Hematopoietic multipotent progenitor cell treated with erythropoietin and hydrocortisone succinate and interleukin-3 and kit ligand, for 4 days (in vitro differentiated cells): Measurements from ENCODE around the gene FADS1.

Experiments used
- DNase-seq: peaks from one replicate; pipeline ENCODE4 v3.0.0-alpha.2; 2015

Gene FADS1

DNA sequence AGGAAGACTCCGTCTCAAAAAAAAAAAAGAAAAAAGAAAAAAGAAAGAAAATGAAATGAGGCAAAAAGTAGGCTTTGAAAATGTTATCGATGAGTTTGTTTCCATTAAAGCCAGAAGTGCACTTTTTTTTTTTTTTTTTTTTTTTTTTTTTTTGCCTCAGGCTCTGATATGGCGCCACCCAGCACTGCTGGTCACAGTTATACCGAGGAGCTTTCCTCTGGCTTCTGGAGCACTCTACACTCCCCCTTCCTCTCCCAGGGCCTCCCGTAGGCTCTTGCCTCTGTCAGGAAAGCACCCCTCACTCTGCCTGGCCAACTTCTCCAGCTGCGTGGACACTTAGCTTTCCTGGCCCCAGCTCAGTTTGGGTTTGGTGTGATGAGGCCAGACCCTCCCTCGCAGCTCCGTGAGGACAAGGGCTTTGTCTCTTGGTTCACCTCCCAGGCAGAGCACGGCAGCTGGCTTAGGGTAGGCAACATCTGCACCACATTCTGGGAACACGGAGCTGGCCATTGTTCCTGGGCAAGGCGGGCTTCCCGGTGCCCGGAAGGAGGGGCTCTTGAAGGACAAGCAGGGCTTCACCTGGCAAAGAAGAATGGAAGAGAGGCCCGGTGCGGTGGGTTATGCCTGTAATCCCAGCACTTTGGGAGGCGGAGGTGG, 28.2 kb upstream of the FADS1 start:
- no peak for DNase-seq

DNA sequence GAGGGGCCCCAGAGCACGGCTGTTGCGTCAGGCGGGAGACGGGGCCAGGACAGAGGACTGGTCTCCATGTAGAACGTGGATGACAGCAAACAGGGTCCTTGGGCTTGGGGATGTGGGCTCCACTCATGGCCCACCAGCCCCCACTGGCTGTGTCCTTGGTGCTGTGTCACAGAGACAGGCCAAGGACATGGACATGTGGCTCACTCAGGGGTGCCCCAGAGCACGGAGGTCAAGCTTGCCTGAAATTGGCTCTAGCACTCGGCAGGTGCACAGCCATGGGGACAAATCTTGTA, 25.7 kb upstream of the FADS1 start:
- no peak for DNase-seq

DNA sequence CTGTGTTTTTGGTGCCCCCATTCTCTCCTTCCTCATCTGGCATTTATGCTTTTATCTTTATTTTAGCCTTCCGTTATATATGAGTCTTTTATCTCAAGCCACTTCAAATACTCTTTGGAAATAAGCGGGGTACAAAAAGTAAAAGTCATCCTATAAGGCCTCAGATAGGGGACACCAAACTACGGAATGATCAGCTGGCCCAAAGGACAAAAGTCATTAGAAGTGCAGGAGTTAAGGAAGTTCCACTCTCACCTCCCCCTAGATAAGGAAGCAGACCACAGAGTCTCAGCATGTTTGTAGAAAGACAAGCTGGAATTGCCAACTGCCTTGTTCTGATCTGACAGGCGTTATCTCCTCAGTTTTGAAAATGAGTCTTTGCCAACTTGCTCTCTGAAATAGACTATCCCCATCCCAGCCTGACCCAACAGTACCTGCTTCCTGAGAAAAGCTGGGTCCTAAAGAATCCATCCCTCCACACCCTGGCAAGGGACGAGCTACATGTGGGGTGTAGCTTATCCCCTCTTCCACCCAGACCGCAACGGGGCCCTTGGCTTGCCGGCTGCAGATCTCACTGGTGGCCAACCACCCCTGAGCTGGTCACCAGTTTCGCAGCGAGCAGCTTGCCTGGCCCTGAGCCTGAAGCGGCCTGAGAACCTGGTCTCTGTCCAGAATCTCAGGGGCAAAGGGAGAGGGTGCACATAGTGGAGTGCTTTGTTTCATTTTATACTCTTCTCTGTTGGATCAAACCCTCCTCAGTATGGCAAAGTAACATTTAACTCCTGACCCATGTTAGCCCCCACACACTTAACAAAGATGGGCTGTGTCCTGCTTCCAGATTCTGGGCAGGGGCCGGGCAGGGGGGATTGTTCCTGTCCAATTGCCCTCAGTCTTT, 25.1 kb upstream of the FADS1 start:
- peak; percentile 92 for DNase-seq

DNA sequence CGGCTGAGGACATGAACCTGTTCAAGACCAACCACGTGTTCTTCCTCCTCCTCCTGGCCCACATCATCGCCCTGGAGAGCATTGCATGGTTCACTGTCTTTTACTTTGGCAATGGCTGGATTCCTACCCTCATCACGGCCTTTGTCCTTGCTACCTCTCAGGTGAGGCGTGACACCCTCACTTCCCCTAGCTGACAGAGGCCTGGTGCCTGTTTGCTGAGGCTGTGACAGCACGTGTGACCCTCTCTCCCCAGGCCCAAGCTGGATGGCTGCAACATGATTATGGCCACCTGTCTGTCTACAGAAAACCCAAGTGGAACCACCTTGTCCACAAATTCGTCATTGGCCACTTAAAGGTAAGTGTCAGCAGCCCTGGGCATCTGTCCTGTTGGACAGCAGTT, 23.6 kb upstream of the FADS1 start:
- no peak for DNase-seq

DNA sequence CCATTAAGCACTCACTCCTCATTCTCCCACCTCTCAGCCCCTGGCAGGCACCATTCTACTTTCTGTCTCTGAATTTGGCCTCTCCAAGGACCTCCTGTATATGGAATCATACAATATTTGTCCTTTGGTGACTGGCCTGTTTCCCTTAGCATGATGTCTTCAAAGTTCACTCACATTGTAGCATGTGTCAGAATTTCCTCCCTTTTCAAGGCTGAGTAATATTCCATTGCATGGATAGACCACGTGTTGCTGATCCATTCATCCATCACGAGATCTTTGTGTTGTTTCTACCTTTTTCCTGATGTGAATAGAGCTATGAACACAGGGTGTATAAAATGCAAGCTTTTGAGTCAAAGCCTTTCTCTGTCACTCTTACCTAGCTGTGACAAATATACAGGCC, 22.9 kb upstream of the FADS1 start:
- no peak for DNase-seq

DNA sequence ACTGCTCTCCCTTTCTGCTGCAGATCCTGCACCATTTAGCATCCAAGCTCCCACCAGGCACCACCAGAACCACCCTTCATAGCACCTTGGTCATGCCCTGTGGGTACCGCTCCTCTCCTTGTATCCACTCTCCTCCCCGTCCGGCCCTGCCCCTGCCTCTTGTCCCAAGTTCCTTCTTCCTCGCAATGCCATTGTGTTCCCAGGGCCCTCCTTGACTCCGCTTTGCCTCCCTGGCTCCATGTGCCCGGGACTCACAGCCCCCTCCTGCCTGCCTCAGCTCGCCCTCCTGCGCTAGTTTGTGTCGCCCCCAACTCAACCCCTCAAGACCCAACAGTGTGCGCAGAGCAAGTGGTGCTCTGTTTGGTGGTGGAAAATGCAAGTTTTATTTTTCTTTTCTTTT, 22.1 kb upstream of the FADS1 start:
- DNase-seq: no peak

DNA sequence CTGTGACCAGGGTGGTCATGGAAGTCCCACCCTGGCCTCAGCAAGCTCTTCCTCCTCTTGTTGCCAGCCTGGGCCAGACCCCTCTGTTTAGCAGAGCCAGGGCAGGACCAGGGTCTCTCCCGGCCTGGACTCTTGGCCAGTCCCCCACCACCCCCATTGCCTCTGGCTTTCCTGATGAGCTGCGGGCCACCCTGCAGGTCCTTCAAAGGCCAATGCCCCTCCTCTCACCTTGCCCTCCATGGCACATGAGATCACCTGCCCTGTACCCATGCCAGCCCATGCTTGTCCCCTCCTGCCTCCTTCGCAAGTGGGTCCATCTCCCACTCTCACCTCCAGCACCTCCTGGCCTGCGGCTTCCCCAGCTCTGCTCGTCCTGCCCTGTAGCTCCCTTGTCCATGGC, 21.7 kb upstream of the FADS1 start:
- no peak for DNase-seq

DNA sequence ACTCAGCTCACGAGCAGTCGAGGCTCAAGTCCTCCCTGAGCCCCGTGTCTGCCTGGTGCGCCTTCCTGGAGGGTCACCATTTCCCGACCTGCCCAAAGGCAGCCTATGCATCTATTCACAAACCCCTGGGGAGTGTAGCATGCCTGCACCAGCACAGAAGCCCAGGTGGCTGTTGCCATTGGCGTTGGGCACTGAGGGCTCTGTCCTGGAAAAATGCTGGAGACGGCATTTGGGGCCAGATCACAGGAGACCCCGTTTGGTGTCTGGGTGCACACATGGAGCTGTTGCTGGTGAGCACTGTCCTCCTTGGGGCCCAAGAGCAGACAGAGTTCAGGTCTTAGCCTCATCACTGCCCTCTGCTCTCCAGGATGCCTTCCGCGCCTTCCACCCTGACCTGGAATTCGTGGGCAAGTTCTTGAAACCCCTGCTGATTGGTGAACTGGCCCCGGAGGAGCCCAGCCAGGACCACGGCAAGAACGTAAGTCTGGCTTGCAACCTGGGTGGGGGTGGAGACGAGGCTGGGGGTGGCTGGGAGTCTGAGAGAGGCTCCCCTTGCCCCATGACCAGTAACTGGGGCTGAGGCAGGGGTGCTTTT, 20.7 kb upstream of the FADS1 start:
- no peak for DNase-seq

DNA sequence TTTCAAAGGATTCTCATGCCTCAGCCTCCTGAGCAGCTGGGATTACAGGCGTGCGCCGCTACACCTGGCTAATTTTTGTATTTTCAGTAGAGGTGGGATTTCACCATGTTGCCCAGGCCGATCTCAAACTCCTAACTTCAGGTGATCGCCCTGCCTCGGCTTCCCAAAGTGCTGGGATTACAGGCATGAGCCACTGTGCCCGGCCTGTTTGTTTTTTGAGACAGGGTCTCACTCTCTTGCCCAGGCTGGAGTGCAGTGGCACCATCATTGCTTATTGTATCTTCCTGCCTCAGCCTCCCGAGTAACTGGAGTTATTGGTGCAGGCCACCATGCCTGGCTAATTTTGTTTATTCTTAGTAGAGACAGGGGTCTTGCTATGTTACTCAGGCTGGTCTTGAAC, 19.4 kb upstream of the FADS1 start:
- no peak for DNase-seq

DNA sequence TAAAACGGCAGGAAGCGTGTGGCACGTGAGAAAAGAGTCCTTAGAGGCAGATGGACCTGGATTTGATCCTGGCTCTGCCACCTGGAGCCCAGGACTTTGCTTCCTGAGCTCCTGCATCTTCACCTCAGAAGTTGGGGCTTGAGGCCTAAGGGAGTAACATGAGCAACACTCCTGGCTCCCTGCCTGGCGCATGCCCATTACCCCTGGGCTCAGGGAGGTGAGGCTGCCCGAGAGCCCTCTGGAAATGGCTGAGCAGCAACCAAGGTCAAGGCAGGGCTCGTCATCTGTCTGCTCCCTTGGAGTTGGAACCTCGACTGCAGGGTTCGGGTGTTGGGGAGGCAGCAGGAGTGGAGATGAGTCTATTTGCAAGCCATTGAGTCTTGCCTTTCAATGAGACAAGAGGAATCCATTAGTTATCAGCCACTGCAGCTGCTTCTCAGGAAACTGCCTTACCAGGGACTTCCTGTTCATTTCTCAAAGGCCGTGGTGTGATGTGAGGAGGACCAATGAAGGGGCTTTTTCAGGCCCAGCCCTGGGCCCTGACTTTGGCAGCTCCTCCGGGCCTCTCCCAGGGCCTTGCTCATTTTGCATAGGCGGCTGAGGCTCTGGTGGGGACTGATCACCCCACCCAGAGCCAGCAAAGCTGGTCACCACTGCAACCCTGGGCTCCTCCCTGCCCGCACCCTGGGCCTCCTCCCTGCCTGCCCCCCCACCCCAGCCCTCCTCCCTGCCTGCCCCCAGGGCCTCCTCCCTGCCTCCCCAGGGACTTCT, 17.7 kb upstream of the FADS1 start:
- peak; percentile 100 for DNase-seq

DNA sequence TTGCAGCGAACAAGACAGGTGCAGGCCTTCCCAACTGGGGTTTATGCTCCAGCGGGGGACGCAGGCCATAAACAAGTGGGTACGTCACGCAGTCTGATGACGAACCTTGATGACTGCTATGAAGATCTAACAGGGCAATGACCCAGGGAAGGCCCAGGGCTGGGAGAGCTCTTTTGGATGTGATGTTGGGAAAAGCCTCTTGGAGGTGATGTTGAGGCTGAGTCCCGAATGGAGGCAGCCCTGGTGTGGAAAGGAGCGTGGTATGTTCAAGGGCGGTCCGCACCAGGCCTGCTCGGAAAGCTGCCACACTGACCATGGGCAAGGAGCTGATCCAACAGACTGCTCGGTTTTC, 17.1 kb upstream of the FADS1 start:
- DNase-seq: no peak

DNA sequence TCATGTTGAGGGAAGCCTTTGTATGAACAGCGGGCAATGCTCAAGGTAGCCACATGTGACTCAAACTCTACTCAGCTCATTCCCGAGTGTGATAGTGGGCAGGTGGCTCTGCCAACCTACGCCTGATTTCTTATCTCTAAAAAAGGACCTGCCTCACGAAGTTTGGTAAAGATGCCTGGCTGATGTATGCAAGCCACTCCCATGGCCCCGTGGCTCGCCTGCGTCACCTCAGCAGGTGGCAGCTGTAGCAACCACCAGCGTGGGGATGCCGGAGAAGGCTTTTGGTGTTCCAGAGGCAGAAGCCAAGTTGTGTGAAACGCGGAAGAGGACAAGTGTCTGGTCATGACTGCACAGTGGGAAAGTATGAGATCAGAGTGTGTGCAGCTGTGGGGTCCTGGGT, 16.7 kb upstream of the FADS1 start:
- peak; percentile 52 for DNase-seq

DNA sequence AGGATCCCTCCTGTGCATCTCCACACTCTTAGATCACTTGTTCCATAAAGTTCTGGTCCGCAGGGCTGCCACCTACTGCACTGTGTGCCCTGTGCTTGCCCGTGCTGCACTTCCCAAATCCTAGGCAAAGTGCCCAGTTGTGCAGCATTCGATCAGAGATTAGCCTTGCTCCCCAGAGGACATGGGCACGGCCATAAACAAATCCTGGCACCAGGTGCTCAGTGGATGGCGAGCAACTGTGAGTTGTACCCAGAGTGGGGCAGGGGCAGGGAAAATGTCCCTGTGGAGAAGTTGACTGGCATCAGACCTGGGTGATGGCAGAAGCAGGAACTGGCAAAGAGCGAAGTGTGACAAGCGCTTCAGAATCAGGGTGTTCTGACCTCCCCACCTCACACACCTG, 16.0 kb upstream of the FADS1 start:
- peak; percentile 62 for DNase-seq

DNA sequence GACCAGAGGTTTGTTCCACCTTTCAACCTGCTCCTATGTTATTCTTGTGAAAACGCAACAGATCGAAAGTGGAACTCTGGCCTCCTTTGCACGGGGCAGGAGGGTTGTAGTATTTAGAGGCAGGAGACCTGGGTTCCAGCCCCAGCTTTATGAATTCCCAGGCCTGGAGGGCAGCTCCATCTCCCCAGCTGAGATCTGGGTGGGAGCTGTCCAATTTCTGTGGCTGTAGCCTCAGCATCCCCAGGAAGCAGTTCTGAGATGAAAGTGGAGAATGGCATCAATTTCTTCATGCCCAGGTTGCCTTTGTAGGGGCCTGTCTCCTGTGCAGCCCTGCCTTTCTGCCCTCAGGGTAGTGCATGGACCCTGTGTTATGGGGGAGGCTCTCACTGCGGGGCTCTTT, 15.4 kb upstream of the FADS1 start:
- no peak for DNase-seq

DNA sequence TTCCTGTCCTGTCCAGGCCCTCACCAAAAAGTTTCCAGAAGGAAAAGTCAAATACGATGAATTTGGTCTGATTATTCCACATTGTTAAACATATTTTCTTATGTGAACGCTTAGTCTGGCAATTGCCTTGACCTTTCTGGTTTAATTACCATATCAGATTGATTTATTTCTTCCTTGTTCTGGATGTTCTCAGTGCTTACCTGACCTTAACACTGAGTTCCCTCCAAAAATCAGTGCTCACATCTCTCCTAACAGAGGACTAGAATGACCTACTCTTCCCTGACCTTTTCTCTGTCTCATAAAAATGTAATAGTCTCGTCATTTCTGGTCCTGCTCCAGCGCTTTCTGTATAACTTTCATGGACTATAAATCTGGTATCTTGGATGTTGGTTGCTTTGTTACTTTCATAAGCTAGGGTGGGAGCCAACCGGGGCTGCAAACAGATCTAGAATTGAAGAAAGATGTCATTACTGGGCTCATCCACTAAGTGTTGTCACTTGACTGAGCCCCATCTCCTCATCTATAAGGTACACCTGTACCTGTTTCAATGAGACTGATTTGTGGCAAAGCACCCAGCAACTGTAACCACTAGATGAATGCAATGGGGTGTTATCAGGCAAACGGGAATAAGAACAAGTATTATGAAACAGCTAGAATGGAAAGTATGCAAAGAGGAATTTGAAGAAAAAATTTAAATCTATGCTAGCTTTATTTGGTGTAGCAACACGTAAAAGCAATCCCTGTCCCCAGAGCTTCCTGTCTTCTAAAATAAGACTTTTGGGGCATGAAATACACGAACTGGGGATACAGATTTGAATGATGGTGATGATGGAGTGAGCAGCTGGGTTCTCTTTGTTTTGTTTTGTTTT, 13.7 kb upstream of the FADS1 start:
- no peak for DNase-seq

DNA sequence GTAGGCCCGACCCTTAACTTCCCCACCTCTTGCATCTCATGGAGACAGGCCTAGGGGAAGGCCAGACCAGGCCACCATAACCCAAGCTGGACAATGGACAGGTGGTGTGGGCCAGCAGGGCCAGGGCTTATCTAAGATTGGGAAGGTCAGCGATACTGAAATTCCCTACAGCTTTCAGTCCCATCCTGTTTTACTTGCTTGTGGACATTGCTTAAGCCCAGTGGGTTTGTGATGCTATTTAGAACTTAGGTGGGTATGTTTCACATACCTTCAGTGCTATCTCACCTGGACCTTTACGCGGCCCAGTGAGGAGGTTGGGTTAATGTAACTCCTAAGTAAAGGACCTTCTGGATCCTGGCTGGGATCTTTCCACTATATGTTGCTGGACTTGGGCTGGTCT, 13.0 kb upstream of the FADS1 start:
- no peak for DNase-seq

DNA sequence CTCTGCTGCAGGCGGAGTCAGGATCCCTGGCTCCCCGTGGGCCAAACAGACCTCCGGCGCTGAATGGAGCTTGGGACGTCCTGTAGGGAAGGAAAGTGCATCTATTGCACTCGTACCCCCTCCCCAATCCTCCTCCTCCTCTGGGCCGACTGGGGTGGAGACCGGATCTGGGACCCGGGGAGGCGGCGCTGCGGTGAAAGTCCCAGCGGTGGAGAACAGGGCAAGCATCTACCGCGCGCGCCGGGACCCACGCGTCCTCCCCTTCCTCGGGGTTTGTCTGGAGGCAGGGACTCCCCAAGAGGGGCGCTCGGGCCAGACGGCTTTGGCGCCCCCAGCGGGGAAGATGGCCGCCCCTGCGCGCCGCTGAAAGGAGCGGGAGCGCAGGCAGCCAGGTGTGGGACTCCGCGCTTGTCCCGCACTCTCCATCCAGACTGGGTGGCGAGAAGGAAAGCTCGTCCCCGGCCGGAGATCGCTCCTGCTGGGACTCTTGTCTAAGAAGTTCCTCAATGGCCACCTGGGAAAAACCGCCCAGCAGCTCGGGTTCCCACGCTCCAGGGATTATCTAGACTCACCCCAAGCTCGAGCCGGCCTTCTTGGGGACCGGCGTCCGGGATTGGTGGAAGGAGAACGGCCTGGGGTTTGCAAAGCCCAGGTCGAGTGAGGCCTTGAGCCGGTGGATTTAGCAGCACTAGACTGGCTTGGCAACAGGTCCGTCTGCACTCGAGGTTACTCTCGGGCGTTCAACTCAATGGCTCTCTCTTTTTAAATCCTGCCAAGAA, 12.0 kb upstream of the FADS1 start:
- DNase-seq: peak; percentile 80

DNA sequence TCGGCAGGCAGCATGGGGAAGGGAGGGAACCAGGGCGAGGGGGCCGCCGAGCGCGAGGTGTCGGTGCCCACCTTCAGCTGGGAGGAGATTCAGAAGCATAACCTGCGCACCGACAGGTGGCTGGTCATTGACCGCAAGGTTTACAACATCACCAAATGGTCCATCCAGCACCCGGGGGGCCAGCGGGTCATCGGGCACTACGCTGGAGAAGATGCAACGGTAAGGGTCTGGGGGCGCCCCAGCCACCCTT, 11.5 kb upstream of the FADS1 start:
- DNase-seq: no peak

DNA sequence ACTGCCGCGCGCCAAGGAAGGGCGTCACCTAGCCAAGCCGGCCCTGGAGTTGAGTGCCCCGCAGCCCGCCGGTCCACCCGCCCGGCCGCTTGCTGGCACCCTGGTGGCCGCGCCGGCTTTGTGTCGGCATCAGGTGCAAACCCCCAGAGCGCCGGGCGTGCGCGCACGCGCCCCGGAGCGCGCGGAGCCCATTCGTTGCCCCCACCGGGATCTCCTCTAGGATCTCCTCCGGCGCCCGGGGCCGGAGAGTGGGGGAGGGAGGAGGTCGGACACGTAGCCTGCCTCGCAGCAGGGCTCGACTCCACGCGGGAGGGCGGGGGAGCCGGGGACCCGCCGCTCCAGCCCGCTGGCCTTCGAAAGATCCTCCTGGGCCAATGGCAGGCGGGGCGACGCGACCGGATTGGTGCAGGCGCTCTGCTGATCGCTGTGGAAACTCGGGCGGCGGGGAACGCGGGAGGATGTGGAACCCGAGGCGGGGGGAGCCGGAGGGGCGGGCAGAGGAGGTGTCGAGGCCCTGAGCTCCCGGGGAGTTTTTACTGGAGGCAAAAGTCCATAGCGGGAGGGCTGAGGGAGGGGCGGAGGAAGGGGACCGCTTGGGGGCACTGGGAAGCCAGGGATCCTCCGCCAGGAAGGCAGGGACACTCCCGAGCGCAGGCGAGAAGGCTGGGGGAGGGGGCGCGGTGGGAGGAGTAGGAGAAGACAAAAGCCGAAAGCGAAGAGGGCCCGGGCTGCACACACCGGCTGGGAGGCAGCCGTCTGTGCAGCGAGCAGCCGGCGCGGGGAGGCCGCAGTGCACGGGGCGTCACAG, 11.0 kb upstream of the FADS1 start, which contains the start of gene FADS2:
TSS of gene FADS2 (plus strand) at position 730 of the 808 bp plus-strand sequence. CDS start 91 bp downstream, outside the sequence.
- peak; percentile 99 for DNase-seq

DNA sequence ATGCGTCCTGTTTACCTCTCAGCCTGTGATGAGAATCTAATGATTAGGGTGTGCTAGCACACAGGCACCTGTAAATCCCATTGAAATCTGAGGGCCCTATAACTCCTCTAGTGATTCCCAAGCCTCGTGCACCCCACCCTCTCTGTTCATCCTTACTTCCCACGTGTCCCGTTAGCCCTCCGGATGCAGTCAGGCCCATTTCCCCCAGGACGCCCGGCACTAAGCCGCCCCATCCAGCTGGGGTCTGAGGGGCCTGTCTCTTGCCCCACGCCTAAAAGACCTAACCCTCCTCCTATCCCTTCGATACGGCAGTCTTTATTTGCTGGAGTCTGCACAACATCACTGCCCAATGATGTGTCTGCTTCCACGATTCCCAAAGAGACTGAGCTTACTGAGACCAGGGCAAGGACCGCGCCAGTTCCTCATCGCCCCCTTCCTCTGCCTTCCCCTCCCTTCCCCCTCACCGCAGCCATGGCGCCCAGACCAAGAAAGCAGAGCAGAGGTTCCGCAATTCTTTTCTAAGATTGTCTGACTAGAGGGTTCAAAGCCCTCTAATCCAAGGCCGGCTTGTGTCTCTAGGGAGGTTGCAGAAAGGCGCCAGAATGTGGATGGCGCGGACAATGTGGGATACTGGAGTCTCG, 10.2 kb upstream of the FADS1 start:
- DNase-seq: peak; percentile 86

DNA sequence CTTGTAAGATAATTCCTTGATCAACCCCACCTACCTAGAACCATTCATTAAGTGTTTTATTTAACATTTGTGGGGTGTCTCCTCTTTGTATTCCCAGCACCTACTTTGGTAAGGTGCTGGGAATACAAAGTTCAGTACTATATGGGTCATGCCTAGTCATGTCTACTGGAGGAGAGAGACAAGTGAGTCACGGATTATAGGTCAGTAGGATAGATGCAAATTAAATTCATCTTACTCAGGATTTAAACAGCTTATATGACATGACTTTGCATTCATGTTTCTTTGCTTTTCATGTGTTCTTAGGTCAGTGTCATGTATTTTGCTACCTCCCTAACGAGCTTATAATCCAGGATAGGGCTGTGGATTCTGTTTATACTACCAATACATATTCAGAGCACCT, 3.4 kb upstream of the FADS1 start:
- no peak for DNase-seq
